NCI-H69 (cell line): ENCODE data around the gene ZNF784.

Experiments
- DNase-seq: peaks from one replicate; lab custom pipeline; 2025; lab: John Stamatoyannopoulos, UW

The ZNF784 gene

DNA sequence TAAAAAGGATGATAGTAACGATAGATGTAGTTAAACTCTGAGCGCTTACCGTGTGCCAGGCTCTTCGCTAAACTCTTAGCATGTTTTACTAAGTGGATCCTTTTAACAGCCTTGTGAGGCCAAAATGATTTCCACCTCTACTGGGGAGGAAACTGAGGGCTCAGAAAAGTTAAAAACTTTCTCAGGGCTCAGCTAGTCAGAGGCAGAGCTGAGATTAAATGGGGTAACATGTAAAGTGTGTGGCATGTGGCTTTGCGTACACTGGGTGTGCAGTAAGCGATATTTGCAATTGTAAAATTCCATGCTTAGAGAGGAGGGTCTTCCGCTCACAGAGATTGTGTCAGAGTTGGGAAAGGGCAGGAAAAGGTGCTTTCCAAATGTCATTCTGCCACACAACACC is 32.2 kb upstream of the ZNF784 start:
- DNase-seq = no peak

DNA sequence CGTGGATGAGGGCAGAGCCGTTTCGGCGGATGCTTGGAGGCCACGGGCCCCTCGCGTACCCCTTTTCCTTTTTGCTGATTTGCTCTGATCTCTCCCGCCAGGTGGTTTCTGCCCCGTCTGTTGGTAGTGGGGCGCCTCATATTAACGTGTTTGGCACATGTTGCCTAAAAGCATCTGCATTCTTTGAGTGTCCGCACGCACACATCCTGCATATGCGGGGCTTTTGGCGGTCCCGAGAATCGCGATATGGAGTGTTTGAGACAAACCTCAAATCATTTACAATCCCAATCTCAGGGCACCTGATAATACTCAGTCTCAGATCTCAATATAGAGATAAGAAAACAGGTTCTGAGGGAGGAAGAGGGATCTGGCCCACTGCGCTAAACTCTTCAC is 31.3 kb upstream of the ZNF784 start:
- DNase-seq = no peak

DNA sequence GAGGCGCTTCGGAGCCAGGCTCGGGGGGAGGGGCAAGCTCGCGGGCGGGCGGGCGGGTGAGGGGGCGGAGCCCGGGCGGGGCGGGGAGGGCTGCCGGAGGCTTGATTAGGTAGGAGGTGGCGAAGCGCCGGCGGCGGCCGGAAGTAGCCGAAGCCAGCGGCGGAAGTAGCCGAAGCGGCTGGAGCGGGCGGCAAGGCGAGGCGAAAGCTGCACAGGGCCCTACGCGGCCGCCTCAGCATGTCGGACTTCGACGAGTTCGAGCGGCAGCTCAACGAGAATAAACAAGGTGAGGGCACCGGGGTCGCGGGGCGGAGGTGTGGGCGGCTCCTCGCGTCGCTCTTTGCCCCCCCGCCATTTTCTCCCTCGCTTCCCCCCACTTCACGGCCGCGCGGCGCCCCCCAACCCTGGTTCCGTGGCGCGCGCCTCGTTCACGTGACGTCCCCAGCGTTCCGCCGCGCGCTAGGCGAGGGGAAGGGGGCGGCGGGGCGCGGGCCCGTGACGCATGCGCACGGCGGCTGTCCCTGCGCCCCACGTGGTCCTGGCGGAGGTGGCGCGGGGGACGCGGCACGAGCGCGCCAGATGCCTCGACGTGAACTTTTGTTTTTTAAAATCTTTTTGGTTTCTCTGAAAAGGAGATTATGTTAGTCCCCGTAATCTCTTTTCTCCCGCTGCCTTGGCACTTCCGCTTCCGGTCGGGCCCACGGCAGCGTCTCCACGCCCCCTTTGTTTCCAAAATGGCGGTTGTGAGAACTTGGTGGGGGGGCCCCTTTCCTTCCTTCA is 30.7 kb upstream of the ZNF784 start, which contains the start of gene U2AF2:
Gene U2AF2, plus strand, starts transcription at position 168 of the 780 bp plus-strand sequence. Its CDS starts 70 bp downstream, at position 238.
- peak; percentile 96 for DNase-seq

DNA sequence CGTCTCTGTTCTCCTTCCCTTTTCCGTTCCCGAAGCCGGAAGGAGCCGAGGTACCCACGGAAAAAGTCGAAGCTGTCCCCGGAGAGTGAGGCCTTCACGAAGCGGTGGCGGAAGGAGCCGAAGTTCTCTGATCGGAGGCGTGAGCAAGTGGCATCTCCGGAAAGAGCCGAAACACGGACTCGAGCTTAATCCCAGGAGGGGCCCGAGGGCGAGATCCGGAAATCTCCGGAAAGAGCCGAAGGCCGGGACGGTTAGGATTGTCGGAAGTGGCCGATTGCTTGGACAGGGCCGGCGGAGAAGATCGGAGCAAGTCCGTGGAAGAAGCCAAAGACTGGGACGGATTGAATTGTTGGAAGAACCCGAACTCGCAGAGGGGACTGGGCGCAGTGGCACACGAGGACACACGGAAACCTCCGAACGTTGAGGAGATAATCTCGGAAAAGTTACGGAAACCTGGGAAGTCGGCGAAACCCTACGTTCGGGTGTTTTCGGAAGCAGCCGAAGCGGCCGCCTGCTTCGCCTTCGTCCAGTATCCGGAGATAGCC is 30.0 kb upstream of the ZNF784 start:
- peak; percentile 99 for DNase-seq

DNA sequence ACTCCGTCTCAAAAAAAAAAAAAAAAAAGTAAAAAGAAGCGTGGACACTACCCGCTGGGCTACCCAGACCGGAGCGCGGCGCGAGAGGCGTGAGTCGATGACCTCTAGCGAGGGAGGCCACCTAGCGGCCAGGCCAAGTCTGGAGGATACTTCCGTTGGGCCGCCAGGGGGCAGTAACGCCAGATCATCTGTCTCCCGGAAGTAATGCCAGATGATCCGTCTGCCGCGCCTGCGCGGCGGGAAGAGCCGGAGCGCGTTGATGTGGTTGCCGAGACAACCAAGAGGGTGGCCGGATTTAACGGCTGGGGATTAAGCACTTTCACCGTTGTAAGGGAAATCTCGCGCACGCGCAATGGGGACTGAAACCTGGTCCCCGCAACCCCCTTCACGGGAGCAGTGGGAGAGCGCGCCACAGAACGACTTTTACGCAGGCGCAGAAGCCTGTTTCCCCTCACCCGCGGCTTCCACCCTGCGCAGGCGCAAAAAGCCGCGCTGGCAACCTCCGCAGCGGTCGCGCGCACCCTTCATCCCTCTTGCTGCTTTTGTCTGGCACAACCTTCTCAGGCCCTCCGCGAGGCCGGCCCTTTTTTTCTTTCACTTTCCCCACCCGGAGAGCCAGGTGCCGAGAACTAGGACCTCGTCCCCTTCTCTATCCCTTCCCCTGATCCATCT is 29.4 kb upstream of the ZNF784 start:
- DNase-seq = peak; percentile 99

DNA sequence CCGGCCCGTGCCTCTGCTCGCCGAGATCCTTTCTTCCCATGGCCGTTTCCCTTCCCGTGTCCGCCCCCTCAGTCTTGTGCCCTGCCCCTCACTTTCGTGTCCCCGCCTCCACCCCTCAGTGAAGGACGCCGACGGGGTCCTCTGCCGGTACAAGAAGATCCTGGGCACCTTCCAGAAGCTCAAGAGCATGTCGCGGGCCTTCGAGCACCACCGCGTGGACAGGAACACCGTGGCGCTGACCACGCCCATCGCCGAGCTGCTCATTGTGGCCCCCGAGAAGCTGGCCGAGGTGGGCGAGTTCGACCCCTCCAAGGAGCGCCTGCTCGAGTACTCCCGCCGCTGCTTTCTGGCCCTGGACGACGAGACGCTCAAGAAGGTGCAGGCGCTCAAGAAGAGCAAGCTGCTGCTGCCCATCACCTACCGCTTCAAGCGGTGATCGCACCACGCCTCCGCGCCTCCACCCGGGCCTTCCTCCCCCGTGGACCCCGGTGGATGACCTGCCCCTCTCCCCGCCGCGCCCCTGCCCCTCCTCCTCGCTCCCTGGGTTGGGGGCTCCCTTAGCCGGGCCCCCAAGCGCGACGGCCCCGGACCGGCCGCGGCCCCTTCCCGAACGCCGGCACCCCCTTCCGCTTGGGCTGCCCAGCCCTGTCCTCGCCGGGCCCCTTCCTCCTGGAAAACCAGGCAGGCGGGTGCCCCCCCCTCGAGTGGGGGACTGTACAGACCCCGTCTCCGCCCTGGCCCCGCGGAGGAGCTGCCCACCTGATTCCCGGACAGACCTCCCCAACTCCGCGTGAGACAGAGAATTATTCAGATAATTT is 28.2 kb upstream of the ZNF784 start:
- no peak for DNase-seq

DNA sequence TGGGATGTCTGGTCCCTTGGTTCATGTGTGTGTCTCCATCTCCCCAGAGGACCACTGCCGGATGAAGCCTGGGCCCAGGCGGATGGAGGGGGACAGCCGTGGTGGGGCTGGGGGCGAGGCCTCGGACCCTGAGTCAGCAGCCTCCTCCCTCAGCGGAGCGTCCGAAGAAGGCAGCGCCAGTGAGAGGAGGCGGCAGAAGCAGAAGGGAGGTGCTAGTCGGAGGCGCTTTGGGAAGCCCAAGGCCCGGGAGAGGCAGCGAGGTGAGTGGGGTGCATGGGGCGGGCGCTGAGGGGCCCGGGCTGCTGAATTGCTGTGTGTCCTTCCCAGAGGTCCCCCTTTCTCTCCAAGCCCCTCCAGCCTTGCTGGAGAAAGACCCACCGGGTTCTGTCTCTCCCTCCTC is 26.9 kb upstream of the ZNF784 start:
- DNase-seq = no peak

DNA sequence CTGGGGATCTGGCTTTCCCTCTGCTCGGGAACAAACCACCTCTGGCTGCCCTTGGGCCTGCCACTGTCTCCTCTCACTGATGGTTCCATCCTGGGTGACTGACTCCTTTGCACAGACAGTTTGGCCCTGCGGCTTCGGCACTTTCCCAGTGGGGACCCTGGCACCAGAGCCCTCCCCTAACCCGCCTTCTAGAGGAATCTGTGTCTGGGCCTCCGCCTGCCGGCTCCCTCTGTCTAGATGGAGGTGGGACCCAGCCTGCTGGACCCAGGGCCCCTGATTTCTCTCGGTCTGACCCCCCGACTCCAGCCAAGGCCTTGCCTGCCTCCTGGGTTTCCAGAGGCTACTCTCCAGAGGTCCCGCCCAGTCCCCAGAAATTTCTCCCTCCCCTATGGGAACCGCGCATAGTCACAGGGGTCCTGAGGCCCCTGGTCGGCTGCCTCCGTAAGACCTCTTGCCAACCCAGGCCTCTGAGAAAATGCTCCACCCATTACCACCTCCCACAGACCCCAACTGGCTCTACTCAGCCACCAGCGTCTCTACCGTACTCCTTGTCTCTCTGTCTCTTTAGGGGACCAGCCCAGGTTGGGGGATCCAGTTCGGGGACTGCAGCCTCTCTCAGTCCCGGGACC is 26.4 kb upstream of the ZNF784 start:
- DNase-seq = no peak

DNA sequence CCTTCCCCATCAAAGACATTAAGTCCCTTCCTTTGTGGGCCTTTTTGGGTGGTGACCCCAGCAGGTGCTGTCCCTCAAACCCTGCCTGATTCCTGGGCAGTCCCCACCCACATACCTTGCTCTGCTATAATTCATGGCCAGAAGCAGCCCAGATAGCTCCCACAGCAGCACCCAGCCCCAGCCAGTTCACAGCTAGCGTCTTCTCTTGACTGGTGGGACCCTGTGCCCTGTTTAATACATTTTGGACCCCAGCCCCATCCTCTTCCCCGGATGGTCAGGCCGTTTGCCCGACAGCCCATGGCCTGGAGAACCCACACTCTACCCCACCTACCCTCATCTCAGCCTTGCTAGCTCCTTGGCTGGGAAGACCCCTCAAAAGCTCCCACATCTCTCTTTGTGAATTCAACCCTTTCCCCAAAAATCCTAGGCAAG is 25.8 kb upstream of the ZNF784 start:
- no peak for DNase-seq

DNA sequence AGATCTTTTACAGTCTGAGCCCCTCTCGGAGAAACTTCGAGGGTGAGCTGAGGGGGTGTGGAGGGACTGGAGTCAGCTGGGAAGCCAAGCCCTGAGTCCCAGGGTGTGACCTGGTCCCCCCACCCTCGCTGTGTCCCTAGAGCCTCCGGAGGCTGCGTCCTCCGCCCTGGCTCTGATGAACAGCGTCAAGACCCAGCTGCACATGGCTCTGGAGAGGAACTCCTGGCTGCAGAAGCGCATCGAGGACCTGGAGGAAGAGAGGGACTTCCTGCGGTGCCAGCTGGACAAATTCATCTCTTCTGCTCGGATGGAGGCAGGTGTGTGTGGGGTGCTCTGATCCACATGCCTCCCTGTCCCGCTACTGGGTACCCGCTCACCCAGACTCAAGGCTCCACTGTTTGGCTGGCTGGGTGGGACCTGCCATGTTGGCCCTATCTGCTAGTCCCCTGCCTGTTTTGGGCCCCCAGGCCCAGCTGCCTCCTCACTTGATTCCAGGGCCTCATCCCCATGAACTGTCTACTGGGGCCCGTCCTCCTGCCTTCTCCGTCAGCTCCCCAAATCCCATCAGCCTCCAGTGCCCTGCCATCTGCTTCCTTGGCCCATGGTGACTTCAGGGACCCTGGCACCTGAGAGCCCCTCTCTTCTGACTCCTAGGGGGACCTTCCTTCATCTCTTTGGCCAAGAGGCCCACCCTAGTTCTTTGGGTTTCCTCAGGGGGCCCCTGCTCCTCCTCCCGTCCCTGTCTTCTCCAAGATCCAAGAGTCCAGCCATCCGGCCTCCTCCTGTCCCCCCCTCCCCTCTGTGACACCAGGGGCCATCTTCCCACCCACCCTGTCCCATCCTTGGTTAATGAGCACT is 25.1 kb upstream of the ZNF784 start:
- no peak for DNase-seq

DNA sequence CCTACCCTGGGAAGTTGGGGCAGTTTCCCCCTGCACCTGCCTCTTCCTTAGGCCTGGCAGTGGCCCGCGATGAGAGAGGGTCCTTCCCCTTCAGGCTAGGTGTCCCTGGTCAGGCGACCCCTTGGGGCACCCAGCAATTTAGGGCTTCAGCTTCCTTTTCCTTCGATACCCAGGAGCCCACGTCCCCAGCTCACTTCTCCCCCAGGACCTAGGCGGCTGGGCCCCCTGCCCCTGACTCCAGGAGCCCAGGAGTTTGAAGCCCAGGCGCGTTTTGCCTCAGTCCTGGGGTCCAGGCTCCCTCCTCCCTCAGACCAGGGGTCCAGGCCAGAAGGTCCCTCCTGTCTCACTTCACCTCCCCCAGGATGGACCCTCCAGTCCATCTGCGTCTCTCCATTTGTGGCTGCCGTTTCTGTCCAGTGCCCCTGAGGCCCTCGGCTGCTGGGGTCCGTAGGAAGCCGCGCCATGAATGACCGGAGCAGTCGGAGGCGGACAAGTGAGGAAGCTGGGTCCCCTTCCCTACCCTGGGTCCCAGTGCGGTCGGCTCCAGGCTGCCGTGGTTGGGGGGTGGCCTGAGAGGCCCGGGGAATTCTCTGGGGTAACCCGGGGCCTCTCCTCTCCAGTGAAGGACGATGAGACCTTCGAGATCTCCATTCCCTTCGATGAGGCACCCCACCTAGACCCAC is 24.4 kb upstream of the ZNF784 start:
- DNase-seq = no peak

DNA sequence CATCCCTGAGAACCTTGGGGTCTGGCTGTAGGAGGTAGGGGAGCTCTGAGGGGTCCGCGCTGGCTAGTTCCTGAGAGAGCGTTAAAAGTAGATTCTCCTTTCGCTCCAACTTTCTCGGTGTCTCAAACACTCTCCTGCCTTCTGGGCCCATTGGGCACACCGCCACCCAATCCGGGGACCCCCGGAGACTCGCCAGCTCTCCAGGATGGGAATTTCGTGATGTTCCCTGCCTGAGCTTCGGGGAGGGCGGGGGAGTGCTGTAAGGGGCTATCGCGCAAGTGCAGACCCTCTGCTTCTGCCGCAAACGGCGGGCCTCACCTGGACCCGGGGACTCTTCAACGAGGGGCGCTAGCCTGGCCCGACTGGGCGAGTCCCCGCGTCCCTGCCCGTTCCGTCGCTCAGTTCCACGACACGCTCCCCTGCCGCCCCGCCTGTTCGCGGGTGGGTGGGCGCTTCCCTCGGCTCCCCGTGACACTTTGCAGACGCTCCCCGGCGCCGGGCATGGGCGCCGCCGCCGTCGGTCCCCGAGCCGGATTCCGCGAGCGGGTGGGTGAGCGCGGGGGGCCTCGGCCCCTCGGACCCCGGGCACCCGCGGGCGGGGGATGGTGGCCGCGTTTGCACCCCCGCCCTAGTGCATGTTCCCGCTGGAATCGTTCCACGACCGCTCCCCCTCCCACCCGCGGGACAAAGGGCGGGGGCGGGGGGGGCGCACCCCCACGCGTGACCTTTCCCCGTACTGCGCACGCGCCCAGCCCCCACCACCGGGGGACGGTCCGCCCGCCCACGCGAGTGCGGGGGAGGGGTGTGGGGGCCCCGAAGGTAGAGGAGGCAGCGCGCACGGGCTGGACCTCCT is 23.6 kb upstream of the ZNF784 start, which contains the start of gene CCDC106:
Gene CCDC106, plus strand, starts transcription at position 481 of the 853 bp plus-strand sequence. CDS start 835 bp downstream, outside the sequence.
- DNase-seq = peak; percentile 91

DNA sequence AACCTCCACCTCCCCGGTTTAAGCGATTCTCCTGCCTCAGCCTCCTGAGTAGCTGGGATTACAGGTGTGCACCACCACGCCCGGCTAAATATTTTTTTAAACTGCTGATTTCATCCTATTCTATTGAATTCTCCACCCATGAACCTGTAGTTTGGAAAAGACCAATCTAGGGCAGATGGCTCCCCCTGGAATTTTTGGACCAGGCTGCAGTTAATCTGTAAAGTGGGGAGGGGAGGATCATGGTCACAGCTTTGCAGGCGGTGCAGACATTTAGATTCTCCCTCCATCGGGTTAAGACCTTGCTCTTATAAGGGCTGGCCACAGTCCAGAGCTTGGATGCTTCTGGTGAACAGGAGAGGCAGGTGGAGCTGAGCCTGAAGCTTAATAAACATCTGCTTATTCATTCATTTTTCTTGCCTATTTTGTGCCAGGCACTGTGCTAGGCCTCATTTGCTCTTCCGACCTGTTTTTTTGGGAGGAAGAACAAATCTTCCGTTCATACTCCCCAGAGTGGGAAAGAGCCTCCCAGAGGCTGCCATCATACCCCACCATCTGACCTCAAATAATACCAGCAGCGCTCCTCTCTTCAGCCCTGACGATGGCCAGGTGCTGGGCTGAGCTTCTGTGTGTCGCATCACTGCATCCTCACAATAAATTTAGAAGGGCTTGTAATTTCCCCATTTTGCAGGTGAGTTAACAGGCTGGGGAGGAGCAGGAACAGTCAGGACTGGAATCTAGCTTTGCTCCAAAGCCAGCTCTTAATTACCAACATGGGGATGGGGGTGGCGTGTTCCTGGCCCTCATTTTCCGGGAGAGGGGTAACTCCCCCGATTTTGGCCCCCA is 22.7 kb upstream of the ZNF784 start:
- peak; percentile 62 for DNase-seq

DNA sequence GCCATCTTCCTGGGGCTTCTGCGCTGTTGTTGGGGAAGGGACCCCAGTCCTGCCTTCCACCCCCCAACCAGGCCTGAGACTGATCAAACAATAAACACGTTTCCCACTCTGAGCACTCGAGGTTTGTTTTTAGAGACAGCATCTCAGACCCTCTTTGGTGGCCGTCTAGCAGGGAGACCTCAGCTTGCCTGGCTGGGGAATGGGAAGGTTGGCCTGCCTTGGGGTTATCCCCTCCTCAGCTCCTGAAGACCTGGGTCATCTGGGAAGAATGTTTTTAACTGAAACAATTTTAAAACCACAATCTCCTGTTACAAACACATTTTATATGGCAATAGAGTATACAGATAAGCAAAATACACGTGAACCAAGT is 21.1 kb upstream of the ZNF784 start:
- no peak for DNase-seq

DNA sequence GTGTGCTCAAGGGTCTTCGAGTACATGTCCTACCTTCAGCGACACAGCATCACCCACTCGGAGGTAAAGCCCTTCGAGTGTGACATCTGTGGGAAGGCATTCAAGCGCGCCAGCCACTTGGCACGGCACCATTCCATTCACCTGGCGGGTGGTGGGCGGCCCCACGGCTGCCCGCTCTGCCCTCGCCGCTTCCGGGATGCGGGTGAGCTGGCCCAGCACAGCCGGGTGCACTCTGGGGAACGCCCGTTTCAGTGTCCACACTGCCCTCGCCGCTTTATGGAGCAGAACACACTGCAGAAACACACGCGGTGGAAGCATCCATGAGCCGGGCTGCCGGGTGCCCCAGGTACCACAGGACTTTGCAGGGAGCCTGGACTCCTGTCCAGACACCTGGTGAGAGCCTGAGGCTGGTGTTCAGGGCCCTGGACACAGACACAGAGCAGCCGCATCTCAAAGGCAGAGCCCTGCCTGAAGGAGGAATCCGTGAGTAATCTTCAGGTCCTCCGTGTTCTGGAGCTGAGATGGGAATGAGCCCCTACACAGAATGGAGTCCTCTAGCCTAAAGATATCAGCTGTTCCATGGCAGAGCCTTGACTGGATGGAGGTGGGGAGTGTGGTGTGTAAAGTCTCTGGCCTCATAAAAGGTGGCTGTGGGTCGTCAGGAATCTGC is 20.6 kb upstream of the ZNF784 start:
- DNase-seq = no peak

DNA sequence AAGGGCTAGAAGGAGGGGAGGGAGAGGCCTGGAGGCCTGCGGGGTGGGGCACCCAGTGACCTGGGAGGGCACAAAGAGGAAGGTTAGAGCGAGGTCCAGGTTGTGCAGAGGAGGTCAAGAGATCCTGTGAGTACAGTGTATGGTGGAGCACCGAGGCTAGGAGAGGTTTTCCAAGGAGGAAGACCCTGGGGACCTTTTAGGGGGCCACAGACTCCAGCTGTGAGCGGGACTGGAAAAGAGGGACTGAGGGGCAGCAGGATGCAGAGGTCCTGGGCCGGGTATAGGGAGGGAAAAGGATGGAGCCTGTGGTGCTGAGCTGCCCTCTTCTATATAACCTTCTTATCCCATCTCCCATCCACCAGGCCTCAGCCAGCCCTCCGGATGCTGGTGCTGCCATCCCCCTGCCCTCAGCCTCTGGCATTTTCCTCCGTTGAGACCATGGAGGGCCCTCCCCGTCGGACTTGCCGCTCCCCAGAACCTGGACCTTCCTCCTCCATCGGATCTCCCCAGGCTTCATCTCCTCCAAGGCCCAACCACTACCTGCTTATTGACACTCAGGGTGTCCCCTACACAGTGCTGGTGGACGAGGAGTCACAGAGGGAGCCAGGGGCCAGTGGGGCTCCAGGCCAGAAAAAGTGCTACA is 19.9 kb upstream of the ZNF784 start:
- no peak for DNase-seq

DNA sequence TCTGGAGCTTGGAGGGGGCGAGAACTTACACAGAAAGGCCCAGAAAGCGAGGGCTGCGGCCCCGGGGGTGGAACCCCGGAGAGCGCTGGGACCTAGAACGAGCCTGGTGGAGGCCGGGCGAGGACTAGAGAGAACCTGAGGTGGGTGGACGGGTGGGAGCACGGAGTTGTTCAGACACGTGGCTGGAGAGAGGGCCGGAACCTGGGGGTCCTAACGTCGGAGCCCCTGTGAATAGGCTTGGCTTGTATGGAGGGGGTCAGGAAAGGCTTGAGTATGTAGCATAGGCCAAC is 19.5 kb upstream of the ZNF784 start:
- no peak for DNase-seq
